NCI-H2029 treated with DMSO at 0.1 percent for 48 hours (cell line): ENCODE data around the gene MTUS2.
"Not testable (repeated sequence)": the region's sequence is repeated elsewhere in the genome, so short reads cannot be mapped to it uniquely, and the experiment has no call there.

Experiments
- DNase-seq: peaks from one replicate; lab custom pipeline; 2025; lab: John Stamatoyannopoulos, UW

Gene MTUS2

GRCh38 chr13:29165216-29165615 lies 345.1 kb downstream of the MTUS2 start:
- DNase-seq: no peak

DNA sequence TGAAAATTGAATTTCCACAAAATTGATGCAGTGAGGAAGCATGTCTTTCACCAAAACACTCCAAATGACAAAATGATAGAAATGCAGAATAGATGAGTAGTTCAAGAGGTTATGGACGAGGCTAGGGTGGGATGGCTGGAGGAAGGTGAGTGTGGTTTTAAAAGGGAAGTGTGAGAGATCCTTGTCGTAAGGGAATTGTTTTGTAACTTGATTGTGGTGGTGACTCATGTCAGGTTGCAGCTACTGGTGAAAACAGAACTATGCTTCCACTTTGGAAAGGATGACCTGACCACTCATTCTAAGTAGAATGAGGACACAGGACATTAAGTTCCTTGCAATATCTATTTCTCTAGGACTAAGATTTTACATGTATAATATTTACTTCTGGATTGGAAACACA lies 345.7 kb downstream of the MTUS2 start:
- DNase-seq: no peak

- no peak for DNase-seq
Observed at GRCh38 chr13:29170436-29171082, 350.4 kb downstream of the MTUS2 start.

DNA sequence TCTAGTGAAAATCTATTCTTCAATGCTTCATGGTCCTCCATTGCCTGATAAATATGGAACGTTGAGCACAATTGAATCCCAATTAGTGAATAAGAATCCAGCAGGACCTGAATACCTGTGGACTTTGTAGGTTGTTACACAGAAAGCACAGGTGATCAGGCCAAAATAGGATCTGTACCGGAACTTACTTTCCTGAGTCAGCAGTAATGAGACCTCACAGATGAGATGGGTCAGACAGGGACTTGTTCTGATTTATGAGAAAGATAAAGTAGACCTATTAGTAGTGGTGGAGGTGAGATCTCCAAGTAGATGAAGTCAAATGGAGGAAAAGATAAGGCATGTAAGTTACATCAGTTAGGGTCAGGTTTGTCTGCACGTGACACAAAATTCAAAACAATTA lies 351.1 kb downstream of the MTUS2 start:
- DNase-seq: no peak

- DNase-seq: no peak
Observed at GRCh38 chr13:29174093-29174492, 354.0 kb downstream of the MTUS2 start.

GRCh38 chr13:29175250-29175873 lies 355.2 kb downstream of the MTUS2 start:
- no peak for DNase-seq

- no peak for DNase-seq
Observed at GRCh38 chr13:29180055-29180454, 359.9 kb downstream of the MTUS2 start.

GRCh38 chr13:29182216-29182615 lies 362.1 kb downstream of the MTUS2 start:
- DNase-seq: no peak

GRCh38 chr13:29185926-29186325 lies 365.8 kb downstream of the MTUS2 start:
- DNase-seq: no peak

GRCh38 chr13:29187584-29187983 lies 367.4 kb downstream of the MTUS2 start:
- no peak for DNase-seq

DNA sequence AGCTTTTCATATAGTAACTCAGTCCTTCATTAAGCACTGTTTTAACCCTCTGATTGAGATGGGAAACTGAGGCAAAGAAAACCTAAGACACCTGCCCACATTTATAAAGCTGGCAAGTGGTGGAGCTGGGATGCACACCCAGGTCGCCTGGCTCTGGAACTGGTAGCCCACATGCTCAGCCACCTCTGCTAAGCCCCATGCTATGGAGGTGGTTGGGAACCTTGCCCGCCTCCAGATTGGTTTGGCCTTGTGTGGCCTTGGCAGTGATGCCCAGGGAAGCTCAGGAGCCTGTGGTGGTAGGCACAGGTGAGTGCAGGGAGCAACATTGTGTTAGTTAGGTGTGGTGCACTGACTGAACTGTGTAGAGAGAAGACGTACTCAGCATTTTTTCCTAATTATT lies 370.2 kb downstream of the MTUS2 start:
- no peak for DNase-seq

DNA sequence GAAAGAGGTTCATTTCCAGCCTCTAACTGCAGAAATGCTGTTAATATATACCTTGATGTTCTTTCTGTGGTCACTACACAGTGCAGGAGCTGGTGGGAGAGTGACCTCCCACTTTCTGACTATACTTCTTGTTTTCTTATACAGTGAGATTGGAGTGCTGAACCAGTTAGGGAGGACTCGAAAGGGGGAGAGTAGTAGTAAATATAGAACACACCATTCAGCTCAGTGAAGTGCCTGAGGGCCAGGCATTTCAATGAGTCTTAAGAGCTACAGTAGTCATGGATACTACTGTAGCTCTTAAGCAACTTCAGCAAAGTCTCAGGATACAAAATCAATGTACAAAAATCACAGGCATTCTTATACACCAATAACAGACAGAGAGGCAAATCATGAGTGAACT lies 372.9 kb downstream of the MTUS2 start:
- no peak for DNase-seq

DNA sequence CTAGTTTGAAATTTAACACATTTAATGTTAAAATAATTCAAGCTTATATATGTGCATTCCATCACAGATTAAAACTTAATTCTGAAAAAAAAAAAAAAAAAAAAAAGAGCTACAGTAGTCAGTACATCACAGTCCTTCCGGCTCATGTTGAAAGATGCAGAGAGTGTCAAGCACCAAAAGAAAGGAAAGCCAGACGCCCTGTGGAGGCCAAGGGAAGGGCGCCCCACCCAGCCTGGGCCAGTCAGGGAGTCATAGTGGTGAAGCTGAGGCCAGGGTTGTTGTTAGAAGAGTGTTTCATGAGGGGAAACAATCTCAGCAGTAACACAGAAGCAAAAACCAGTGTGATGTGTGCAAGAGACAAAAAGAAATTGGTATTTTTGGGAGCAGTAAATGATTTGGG lies 375.3 kb downstream of the MTUS2 start:
- DNase-seq: no peak

GRCh38 chr13:29196409-29197074 lies 376.4 kb downstream of the MTUS2 start:
- no peak for DNase-seq

DNA sequence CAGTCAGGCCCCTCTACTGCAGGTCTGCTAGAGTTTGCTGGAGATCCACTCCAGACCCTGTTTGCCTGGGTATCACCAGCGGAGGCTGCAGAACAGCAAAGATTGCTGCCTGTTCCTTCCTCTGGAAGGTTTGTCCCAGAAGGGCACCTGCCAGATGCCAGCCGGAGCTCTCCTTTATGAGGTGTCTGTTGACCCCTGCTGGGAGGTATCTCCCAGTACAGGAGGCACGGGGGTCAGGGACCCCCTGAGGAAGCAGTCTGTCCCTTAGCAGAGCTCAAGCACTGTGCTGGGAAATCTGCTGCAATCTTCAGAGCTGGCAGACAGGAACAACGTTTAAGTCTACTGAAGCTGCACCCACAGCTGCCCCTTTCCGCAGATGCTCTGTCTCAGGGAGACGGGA lies 382.6 kb downstream of the MTUS2 start:
- not testable (repeated sequence) for DNase-seq

- DNase-seq: no peak
Observed at GRCh38 chr13:29204651-29205050, 384.5 kb downstream of the MTUS2 start.

- DNase-seq: no peak
Observed at GRCh38 chr13:29210676-29211075, 390.5 kb downstream of the MTUS2 start.

GRCh38 chr13:29211162-29211561 lies 391.0 kb downstream of the MTUS2 start:
- not testable (repeated sequence) for DNase-seq

GRCh38 chr13:29222458-29222857 lies 402.3 kb downstream of the MTUS2 start:
- no peak for DNase-seq

DNA sequence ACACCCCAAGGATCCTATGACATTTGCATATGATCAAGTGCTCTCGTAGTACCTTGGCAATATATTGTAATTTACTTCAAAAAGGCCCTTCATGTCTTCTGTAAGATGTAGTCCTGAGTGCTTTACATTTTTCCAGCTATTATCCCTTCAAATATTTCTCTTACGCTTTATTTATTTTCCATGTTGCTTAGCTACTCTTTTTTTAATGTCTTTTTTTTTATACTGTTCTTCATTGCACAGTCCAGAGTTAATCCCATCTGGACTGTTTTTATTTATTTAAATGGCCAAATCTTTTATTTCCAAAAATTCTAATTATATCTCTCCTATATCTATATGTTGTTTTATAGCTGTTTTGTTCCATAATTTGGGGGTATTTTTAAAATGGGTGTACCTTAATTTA lies 404.1 kb downstream of the MTUS2 start:
- DNase-seq: no peak

- DNase-seq: no peak
Observed at GRCh38 chr13:29227576-29227975, 407.4 kb downstream of the MTUS2 start.

DNA sequence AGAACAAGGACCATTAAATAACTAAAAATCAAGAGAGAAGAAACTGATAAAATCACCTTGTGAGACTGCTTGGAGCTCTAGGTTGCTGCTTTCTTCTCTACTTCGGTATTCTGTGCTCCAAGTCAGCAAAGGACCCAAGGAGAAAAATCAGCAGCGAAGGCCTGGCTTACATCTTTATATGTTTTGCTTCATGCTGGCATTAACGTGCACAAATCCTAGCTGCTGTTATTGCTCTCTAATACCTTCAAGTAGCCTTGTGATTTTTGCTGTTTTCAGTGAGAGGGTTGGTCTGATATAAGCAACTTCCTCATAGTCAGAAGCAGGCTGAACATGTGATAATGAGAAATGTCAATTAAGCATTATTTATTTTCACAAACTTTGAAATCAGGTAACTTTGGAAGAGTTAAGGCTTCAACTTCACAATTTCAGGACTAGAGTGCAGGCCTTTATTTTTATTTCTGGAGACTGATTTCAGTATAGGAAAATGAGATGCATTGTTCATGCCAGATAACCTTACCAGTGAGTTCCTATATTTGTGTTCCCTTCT lies 410.2 kb downstream of the MTUS2 start:
- no peak for DNase-seq
